UCSD-AML1 (cell line): ENCODE results near the gene ITGB8.

Experiments
- DNase-seq: peaks from one replicate; lab custom pipeline; 2025; ENCODE audit not compliant: unreplicated experiment; lab: John Stamatoyannopoulos, UW

ITGB8 gene

GRCh38 chr7:20307119-20307518 lies 23.6 kb upstream of the ITGB8 start:
- DNase-seq: no peak

DNA sequence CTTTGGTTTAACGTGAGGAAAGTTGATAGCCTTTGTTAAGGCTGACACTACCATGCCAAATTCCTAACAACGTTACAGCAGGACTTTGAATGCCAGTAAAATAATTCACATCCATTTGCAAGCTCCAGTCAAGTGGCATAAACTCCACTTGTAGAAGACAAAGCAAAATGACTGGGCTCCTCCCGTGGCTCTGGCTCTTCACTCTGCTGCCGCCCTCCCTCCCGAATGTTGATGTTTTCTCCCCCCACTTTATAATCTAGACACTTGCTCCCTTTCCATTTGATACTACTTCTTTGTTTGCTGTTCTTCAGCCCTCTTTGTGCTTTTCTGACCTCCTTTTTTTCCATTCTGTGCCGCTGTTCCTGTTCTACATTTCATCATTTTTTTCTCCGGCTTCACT lies 22.8 kb upstream of the ITGB8 start:
- no peak for DNase-seq

DNA sequence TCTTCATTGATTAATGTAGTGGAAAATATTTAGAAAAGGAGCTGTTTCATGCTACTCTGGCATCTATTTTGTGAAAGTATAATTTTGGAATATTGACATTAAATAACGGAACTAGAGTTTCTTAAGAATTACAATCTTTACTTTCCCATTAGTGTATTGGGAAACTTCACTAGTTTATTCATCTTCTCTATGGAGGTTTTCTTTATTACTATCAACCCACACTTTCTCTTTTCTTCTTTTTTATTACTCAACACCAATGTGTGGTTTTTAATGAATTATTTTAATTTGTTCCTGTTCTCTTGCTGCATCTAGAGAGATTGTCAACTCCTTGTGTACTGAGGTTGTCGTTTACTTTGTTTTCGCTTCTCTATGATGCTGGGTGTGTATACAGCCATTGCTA lies 20.4 kb upstream of the ITGB8 start:
- no peak for DNase-seq

DNA sequence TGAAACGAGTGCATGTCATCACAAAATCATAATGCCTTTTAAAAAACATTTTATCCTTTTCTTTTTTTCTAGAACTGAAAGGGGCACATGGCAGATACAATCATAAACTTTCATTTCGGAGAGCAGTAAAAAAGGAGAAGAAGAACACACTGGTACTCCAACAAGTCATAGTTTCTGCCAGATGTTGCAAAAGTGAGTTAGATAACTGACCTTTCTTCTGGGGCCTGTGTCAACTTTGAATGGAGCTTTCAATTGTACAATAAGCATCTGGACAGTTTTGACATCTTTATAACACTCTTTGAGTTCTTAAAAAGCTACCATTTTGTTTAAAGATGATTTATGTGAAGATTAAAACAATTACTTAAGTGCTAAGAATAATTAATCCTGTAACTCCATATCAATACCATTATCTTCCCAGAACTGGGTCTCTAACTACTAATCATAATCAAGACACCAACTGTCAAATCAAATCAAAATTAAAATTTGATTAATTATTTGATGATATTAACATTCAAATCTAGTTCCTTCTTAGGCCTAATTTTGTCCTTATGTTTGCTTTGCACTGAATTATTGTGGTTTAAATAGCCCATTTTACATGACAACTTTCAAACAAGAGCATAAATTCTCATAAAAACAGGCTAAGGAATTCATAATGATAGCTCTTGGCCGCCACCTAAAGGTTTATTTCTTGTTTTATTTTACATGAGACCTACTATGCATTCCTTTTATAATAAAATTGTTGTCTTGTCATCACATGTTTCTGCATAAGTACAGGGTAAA lies 19.5 kb upstream of the ITGB8 start:
- DNase-seq: no peak

- no peak for DNase-seq
These were observed 19.0 kb upstream of the ITGB8 start for GRCh38 chr7:20311743-20312042.

DNA sequence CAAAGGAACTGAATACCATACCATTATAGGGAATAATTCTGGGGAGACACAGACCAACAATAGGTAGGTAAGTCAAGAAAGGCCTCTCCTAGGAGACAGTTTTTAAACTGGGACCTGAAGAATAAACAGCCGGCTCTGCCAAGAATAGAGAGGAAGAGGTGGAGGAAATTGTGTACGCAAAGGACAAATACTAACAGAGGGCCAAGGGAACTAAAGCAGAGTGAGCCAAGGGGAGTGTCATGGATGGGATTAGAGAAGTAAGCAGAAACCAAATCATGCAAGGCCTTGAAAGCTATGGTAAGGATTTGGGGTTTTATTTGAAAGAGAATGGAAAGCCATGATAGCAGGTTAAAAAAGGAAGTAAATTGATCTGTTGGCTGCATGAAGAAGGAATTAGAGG lies 18.1 kb upstream of the ITGB8 start:
- no peak for DNase-seq

DNA sequence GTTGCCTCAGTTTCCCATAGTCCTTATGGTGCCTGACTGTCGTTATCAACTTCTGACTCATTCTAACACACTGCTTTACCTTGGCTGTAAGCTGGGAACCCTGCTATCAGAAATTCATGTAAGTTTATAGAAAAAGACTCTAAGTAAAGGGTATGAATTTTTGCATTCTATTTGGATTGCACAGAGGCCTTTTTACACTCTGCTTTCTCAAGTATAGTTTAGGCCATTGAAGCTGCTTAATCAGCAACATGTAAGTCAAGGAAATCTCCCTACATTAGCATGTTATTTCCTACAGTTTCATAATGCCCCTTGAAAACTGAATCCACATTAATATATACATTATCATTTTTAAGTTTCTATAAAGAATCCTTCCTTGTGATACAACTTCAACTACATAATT lies 17.1 kb upstream of the ITGB8 start:
- no peak for DNase-seq

- no peak for DNase-seq
These were observed 16.5 kb upstream of the ITGB8 start for GRCh38 chr7:20314198-20314597.

GRCh38 chr7:20316706-20317105 lies 14.0 kb upstream of the ITGB8 start:
- DNase-seq: no peak

GRCh38 chr7:20317413-20317812 lies 13.3 kb upstream of the ITGB8 start:
- no peak for DNase-seq

DNA sequence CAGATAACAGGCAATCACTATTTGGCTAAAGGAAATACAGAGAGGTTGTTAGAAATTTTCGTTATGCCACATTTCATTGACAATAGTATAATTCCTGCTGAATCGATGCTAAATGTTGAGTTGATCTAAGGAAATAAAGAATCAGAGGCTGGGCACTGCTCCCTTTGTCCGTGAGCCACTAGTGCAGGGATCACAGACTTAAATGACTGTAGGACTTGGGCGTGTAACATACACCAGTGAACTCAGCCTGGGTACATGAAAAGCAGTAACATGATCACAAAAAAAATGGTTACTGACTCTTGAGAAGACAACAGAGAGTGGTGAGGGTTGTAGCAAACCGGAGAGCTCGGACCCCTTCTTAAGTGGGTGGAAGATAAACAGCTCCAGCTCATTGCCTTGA lies 11.8 kb upstream of the ITGB8 start:
- DNase-seq: no peak

DNA sequence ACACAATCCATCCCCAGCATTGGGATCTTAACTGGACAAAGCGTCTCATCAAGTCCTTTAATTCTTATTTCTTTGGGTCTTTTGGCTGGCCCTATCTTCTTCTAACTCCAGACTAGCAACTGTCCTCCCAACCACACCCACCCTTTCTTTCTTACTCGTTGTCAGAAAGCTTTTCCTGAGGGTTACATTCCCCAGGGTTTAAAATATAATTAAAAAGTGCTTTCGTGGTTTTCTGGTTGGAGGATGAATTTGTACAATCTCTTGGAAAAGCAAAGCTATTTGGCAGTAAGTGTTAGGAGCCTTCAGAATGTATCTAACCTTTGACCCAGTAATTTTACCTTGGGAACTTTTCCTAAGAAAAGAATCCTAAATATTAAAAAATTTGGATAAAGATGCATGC lies 10.4 kb upstream of the ITGB8 start:
- DNase-seq: no peak

- DNase-seq: no peak
These were observed 9.9 kb upstream of the ITGB8 start for GRCh38 chr7:20320786-20321185.

GRCh38 chr7:20323595-20323994 lies 7.1 kb upstream of the ITGB8 start:
- no peak for DNase-seq

DNA sequence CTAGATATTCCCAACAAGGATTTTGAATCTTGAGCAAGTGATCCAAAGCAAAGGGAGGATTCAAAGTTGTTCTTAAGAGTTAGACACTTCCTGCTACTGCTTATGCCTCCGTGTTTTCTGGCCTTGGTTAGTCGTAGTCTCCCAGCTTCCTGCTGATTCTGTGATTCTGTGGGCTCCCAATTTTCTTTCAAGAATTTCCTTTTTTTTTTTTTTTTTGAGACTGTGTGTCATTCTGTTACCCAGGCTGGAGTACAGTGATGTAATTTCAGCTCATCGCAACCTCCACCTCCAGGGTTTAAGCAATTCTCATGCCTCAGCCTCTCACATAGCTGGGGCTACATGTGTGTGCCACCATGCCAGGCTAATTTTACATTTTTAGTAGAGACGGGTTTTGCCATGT lies 4.4 kb upstream of the ITGB8 start:
- no peak for DNase-seq

GRCh38 chr7:20327055-20327454 lies 3.6 kb upstream of the ITGB8 start:
- no peak for DNase-seq

DNA sequence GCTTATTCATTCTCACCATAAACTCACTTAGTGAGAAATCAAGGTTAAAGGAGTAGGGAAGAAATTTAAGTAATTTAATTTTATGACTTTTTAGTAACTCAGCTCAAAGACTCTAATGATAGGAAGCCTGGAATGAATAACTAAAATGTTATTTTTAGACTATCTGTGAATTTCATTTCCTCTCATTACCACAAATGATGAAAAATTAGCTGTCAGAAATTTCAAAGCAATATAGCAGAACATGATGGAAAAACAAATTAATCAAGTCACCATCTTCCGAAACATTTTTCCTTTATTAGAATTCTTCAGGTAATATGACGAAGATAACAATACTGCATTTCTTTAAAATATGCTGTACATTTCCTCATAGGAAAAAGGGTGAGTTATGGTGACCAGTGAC lies 2.7 kb upstream of the ITGB8 start:
- DNase-seq: no peak

- no peak for DNase-seq
These were observed 2.0 kb upstream of the ITGB8 start for GRCh38 chr7:20328692-20329091.

DNA sequence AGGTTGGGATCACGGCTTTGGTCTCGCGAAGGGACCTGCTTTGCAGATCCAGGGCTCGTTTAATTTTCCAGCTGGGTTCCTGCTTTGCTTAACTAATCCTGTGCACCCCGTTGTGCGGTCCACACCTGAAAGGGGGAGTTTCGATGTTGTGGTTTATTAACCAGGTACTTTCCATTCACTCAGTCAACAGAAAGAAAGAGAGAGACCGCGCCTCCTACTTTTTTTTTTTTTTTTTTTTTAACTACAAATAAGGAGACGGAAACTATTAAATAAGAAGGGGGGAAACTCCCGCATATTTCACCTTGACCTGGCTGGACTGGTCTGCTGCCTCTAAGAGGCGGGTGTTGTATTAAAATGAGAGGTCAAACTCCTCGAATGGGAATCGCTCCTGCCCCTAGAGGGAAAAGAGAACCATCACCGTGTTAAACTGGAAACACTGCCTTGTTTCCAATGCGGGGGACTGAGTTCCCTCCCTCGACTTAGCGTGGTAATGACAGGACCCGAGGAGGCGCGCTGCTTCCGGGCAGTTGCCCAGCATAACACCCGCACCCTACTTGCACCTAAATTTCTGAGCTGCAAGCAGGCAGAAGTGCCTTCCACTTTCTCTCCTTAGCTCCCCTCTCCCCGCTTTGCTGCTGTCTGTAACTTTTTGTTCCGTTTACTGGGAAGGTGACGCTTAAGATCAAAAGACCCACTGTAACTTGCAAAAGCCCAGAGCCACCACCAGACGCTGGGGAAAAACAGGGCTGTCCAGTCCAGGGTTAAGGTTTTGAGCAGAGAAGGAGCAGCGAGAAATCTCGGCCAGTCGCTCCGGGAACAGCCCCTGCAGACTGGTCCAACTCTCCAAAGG lies 1.1 kb upstream of the ITGB8 start:
- DNase-seq: peak; percentile 38

GRCh38 chr7:20330928-20331909 lies 519 bp downstream of the ITGB8 start:
- DNase-seq: peak; percentile 23
